GM21723 (cell line): ENCODE measurements around the gene APOL1.
"Not testable (repeated sequence)": the region's sequence is repeated elsewhere in the genome, so short reads cannot be mapped to it uniquely, and the experiment has no call there.

Experiments
- ATAC-seq: cut with Tn5 transposase; IDR thresholded peaks from one replicate; pipeline ENCODE4 v1.9.1; 2021; ENCODE audit warnings: mild to moderate bottlenecking, moderate library complexity; ENCODE audit not compliant: unreplicated experiment

Gene APOL1

GRCh38 chr22:36290391-36291075 lies 37.6 kb downstream of the APOL1 start:
- not testable (repeated sequence) for ATAC-seq

GRCh38 chr22:36291831-36292740 lies 39.2 kb downstream of the APOL1 start:
- no peak for ATAC-seq

GRCh38 chr22:36292823-36293530 lies 40.0 kb downstream of the APOL1 start:
- no peak for ATAC-seq

DNA sequence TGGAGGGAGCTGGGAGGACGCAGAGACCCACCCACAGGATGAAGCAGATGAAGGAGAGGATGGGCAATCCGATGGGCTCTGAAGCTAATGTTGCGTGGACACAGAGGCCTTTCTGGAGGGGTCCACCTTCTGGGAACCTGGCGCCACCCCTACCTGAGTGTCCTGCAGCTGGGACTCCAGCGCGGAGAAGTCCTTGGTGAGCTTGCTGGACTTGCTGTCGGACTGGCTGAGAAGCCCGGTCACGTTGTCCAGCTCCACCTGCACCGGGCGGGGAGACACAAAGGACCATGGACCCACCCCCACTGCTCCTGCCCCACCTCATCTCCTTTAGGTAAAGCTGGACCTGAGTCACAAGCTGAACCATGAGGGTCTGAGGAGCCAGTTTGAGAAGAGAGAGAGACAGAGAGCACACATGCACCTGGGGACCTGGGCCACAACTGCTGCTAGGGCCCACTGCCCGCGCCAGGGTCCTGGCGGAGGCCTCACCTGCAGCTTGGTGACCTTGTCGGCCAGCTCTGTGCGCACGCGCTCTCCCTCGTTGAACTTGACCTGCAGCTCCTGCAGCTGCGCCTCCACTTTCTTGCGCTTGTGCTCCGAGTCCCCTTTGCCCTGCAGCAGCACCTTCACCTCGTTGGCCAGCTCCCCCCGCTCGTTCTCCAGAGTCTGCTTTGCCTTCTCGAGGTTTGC lies 40.8 kb downstream of the APOL1 start:
- ATAC-seq, result no peak

GRCh38 chr22:36294293-36294620 lies 41.3 kb downstream of the APOL1 start:
- no peak for ATAC-seq

- ATAC-seq, result no peak
Measured at GRCh38 chr22:36294801-36295200, 41.9 kb downstream of the APOL1 start.

DNA sequence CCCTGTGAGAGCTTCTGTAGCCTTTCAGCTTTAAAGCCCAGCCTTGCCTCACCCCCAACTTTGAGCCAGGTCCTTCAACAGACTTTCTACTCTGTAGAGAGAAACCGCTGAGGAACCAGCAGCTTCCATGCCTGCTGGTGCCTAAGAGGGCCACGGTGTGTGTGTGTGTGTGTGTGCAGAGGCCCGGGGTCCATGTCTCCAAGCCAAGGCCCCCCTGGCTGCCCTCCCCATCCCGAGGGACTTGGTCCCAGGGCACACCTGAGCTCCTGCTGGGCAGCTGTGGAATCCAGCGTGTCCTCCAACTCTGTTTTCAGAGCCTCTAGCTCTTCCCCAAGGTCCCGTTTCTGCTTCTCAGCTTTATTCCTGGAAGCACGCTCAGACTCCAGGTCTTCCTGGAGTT lies 42.3 kb downstream of the APOL1 start:
- ATAC-seq, result no peak

- no peak for ATAC-seq
Measured at GRCh38 chr22:36296690-36297089, 43.8 kb downstream of the APOL1 start.

DNA sequence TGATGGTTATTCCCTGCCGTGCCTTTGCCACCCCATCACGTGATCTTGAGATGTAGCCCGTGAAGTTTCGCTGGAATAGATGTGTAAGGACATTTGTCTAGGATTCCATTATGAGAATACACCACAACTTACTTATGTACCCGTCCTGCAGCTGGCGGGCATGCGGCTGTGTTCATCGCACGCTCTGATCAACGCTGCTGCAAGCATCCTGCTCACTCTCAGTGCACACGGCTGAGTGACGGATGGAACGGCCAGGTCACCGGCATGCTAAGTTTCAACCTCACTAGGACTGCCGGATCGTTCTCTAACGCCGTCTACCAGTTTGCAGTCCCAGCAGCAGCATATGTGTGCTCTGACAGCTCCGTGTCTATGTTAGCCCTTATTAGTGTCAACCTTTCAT lies 44.6 kb downstream of the APOL1 start:
- ATAC-seq, result no peak

GRCh38 chr22:36298118-36298517 lies 45.2 kb downstream of the APOL1 start:
- no peak for ATAC-seq

DNA sequence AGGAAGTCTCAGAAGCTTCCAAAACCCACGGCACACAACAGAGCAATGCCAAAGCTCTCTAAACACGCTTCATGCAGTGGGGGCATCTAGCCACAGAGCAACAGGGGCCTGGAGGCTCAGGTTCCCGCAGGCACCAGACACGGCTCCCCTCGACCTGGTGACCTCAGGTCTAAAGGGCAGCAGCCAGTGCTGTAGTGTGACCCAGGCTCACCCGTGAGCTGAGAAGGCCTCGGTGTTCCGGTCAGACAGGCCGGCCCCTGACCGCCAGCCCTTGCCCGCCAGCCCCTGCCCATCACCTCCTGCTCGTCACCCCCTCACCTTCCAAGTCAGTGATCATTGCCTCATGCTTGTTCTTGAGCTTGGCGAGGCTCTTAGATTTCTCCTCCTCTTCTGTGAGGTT lies 45.7 kb downstream of the APOL1 start:
- no peak for ATAC-seq

DNA sequence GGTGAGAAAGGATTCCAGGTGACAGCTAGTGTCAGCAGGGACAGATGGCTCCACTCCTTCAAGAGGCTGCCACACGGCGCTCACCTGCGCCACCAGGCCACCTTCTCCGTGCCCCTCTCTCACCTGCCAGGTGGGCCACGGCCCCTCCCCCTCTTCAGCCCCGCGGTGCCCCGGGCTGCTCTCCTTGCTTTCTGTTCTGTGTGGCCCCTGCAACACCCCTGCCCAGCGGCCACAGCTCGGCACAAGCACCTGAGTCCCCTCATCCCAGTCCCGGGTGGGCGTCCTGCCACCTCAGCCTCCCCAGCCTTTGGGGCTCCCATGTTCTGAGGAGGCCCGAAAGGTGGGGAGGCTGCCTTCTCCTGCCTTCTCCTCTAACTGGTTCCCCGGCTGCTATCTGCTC lies 46.4 kb downstream of the APOL1 start:
- no peak for ATAC-seq

DNA sequence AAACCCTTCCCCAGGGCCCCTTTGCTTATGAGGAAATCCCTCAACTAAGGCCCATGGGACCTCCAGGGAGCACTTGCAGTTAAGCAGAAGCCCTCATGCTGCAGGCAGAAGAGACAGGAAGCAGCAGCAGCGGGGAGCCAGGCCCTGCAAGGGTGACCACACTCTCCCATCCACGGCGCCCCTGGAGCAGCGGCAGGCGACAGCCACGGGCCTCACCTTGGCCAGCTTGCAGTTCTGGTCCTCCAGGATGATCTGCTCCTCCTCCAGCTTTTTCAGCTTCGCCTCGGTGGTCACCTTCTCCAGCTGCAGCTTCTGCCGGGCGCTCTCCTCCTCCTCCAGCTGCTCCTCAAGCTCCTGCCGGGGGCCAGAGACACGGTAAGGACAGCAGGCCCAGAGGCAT lies 47.0 kb downstream of the APOL1 start:
- ATAC-seq, result no peak

- no peak for ATAC-seq
Measured at GRCh38 chr22:36300396-36301212, 47.7 kb downstream of the APOL1 start.

DNA sequence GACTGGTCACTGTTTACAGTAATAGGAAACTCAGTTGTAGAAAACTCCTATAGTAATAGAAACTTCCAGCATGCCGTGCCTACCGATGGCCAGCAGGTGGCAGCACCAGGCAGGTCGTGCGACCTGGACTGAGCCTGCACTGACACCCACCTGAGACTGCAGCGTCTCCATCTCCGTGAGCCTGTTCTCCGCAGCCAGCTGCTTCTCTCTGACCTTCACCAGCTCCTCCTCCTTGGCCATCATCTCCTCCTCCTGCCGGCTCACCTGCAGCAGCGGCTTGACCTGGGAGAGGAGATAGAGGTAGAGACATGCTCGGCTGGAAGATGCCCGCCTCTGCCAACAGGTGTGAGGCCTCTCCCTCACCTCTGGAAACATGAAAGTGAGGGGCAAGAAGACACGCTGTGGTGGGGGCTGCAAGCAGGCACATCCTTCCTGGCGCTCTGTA lies 48.5 kb downstream of the APOL1 start:
- ATAC-seq, result no peak

- no peak for ATAC-seq
Measured at GRCh38 chr22:36301851-36302250, 48.9 kb downstream of the APOL1 start.

DNA sequence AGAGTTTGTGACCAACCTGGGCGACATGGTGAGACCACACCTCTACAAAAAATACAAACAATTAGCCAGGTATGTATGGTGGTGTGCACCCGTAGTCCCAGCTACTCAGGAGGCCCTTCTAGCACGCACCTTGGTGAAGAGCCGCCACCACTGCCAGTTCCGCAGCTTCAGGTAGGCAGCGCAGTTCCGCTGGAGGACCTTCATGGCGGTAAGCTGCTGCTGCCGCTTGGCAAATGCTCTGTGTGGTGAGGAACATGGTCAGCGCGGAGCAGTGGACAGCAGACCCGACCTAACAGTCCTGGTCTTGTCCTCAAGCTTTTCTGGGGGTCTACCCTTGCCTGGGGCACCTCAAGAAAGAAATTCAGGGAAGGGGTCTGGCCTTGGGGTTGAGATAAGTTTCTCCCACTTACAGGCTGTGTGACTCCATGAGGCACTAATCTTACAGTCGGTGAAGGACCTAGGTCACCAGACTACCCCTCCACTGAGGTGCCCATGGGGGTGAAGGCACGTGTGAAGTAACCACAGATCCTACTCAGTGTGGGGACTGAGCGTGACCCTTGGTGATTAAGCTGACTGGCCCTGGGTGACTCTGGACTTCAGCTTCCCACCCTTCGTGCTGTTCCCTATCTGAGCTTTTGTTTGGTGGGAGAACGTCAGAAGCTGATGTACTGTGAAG lies 49.6 kb downstream of the APOL1 start:
- no peak for ATAC-seq

DNA sequence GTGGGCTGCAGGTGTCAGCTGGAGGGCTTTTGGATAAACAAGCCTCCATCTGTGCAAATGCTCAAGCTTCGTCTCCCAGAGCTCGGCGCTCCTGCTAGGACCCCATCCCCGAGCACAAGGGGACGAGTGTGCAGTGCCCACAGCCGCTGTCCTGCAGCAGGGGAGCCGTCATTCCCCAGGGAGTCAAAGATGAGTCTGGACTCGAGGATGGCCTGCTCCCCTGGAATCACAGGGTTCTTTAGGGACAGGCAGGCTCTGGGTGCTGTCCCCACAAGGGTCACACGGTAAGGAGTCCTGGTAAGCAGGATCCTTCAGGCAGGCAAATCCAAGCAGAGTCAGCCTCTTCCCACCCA lies 50.2 kb downstream of the APOL1 start:
- no peak for ATAC-seq

GRCh38 chr22:36303874-36304273 lies 50.9 kb downstream of the APOL1 start:
- no peak for ATAC-seq

- ATAC-seq, result no peak
Measured at GRCh38 chr22:36304429-36304828, 51.5 kb downstream of the APOL1 start.
